HG03095 (cell line): Measurements from ENCODE around the gene PPFIBP1.
"Not testable (repeated sequence)": the region's sequence is repeated elsewhere in the genome, so short reads cannot be mapped to it uniquely, and the experiment has no call there.

ENCODE experiments used
- ATAC-seq: cut with Tn5 transposase; IDR thresholded peaks from one replicate; pipeline ENCODE4 v1.9.1; 2021; ENCODE audit warnings: moderate library complexity; ENCODE audit not compliant: unreplicated experiment

Gene PPFIBP1

DNA sequence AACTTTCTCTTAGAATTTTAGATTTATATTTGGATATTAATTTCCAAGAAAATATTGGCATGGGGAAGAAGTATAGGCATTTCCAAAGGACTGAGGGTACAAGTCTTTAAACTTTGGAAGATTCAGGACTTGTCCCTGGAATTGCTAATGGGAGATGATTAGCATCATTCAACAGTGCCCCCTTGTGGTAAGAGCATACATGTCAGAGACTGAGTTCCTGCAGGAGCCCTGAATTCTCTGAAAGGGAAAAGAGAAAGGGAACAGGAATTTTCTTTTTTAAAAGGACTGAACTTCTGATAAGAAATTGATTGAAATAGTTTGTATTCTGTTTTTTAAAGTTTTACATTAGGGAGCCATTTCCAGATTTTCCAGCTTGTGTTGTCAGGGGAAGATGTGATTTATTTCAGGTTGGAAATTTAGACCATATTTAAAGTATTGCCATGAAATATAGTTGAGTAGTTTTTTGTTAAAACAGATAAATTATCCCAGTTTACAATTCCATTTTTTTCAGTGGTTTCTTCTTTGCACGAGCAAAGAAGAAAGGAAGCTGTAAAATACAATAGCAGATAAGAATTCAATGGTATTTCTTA lies 128.3 kb downstream of the PPFIBP1 start:
- no peak for ATAC-seq

DNA sequence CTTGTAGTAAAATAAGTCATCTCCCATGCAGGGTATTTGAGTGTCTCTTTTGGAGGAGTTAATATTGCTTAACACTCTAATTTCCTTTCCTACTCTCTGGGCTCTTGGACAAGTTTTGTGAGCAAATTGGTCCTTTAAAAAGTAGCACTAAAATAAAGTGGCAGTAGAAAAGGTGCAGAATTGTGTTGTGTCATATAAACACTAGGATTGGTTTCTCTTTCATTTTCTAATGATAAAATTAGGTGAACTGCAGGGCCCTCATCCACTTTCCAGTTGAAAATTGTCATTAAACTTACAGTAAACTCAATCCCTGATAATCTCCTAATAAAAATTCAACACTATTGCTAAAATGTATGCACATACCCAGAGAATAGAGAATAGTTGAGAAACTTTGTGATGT lies 129.7 kb downstream of the PPFIBP1 start:
- no peak for ATAC-seq

DNA sequence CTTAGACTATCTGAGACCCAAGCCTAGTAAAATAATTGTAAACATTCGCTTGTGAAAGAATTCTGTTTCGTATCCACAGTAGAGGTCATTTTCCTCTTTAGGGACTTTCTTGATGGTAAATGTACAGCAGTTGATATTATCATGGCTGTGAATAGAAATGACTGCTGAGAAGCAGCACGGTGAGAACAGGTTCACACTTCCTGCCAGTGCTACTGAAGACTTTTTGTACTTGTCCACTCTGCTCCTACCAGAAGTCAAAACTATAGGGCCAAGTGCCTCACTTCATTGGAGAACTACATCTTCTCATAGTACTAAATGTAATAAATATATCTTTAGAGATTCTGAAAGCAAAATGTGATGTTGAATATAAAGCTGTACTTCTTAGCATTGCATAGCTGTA lies 131.5 kb downstream of the PPFIBP1 start:
- not testable (repeated sequence) for ATAC-seq

DNA sequence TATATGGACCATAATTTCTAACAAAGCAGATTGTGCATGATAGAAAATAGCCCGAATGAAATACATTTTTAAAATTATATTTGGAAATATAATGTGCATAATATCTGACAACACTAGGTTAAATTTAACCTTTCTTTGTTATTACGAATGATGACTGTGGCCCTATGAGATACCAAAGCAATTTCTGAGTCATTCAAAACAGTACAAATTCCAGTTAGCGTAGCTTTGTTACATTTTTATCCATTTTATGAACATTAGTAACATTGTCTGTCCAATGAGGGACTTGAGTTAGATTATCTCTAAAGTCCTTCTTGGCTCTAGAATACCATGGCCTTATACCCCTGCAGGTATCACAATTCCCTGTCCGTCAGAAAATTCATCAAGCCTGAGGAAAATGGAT lies 133.3 kb downstream of the PPFIBP1 start:
- ATAC-seq = no peak

DNA sequence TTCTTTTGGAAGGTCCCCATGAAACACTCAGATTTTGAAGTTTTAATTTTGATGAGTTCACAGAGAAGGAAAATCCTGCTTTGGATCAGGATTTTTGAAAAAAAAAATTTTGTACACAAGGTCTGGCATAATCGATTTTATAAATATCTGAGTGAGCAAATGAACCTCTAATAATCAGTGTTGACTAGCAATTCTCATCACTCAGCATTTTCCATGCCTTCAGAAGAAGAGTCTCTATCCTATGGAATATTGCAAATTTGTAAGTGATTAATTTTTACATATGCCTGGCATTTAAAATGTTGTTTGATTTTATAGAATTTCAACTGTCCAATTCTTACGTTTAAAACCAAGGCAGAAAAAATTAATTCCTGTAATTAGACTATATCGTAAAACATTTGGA lies 141.7 kb downstream of the PPFIBP1 start:
- ATAC-seq = no peak

DNA sequence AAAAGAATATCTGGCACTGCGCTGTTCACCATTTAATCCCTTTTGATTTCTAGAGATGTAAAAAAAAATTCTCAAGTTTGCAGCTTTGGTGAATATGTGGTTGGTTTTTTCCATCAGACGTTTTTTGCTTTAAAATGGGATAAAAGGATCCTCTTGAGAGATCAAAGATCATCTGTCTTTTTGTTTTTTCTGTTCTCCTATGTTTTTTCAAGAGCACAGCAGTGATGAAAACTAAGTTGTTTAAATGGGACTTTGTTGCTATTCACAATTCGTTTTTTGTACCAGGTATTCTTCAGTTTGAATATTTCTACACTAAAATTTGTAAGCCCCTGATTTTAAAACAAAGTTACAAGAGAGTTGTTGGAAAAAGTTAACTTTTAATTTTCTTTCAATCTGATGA lies 142.5 kb downstream of the PPFIBP1 start:
- ATAC-seq = no peak

DNA sequence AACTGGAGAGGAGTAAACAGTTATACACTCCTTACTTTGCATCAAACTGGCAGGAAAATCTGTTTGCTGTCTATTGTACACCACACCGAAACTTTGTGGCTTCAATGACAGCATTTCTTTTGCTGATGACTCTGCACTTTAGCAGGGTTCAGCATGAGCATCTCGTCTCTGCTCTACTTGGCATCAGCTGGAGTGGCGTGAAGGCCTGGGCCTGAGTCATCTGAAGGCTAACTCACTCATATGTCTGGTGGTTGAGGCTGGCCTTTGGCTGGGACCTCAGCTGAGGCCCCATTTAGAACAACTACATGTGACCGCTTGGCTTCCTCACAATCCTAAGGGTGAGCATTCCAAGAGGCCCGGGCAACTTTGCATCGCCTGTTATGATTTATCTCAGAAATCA lies 143.5 kb downstream of the PPFIBP1 start:
- ATAC-seq = no peak

DNA sequence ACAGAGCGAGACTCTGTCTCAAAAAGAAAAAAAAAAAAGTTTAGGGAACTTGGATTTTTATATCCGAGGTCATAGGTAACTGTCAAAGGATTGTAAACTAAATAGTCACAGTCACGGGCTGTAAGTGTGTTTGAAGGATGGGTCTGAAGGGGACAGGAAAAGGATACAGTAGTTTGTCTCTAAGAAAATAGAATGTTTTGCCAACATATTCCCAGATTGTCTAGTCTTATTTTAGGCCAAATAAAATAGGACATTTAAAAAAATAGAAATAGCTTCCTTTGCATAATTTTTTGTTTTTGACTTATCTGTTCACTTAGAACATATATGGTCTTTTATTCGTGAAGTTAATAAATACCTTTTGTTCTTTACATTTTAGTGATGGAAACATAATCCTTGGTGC lies 148.0 kb downstream of the PPFIBP1 start:
- ATAC-seq = no peak

DNA sequence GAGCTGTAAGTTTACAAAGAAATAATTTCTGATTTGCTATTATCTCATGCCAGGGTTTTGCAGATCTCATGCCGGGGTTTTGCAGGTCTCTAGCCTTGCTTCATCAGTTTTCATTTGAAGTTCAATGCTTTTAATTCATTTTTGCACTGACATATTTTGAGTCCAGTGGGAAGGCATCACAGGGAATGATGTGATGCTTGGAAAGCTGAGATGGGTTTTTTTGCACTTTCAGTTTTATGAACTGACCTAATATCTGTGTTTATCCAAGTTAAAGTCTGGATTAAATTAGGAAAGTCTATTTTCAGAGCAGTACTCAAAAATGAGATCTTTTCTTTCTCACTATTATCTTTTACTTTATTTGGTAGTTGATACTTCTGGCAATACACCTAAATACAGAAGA lies 148.6 kb downstream of the PPFIBP1 start:
- no peak for ATAC-seq

DNA sequence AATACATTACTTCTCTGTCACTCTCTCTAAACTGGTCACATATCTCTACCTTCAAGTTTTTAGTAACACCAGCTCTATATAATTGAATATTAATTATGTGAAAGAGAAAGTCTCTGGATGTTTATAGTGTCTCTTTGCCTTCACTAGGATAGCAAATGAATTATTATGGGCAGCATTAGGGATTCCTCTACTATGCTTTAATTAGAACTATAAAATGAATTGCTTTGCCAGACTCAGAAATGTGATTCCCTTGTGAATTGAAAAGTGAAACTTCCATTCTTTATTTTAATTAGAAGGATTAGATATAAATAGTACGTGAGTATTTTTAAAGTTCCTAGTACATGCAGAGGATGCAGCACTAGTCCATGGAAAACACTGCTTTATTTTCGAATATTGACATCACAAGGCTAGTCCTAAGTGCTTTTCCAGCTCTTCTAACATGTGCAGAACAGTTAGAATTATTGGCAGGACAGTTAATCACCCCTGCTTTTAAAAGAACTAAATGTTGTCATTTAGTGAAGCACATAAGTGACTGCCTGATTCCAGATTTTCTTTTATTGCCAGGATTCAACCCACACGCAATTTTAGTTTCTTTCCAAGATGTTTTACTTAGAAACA lies 149.2 kb downstream of the PPFIBP1 start:
- ATAC-seq = no peak

DNA sequence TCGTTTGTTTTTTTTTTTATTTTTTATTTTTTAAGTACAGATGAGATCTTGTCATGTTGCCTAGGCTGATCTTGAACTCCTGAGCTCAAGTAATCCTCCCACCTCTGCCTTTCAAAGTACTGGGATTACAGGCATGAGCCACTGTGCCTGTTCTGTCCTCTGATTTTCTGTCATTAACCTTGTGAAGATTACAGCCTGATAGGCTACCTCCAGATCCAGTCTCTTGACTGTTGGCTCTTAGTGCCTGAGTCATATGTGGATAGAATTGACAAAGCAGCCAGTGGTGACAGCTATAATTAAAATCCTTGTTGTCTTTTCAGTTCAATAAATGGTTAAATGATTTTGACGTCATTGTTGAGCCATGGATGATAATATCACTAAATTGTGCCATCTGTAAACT lies 151.0 kb downstream of the PPFIBP1 start:
- no peak for ATAC-seq

DNA sequence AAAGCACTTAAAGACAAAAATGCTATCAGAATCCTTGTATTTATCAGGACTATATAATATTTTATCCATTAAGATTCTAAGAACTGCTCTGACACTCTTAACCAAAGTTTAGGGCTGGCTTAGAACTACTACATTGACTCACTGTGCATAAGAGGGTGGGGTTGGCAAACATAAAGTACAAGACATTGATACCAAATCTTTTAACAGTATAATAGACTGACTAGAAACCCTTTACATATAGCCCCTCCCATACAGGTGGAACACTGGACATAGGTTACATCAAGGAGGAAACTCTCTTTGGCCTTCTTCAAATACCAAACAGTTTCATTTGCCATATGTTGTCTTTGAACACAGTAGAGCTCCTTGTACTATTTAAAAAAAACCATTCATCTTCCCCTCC lies 156.6 kb downstream of the PPFIBP1 start:
- ATAC-seq = no peak

DNA sequence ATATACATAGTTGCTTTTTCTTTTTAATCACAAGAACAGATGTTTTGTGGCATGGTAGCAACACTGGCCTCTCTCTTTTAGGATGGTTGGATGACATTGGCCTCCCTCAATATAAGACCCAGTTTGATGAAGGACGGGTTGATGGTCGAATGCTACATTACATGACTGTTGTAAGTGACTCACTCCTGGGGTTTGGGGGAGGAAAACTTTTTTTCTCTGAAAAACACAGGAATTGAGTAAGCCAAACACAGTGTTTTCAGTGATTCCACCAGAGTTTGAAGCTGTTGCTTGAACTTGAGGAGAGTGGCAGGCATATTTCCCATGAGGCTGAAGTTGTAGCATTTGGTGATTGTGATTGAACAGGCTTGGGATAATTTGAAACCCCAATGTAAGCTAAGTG lies 158.5 kb downstream of the PPFIBP1 start:
- ATAC-seq = no peak

DNA sequence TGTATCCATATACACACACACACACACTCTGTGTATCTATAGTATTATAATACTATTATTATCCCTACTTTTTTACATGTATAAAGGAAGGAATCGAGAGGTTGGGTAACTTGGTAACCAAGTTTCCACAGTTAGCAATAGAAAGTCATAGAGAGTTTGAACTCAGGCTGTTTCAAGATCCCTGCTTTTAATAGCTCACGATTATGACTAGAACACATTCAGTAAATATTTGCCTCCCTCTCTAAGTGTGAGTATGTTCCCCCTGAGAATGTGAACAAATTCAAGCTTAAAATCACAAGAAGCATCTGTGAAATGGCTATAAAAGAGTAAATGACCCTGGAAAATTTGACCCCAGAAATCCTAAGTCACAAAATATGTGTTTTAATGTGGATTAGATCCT lies 161.3 kb downstream of the PPFIBP1 start:
- ATAC-seq = no peak

DNA sequence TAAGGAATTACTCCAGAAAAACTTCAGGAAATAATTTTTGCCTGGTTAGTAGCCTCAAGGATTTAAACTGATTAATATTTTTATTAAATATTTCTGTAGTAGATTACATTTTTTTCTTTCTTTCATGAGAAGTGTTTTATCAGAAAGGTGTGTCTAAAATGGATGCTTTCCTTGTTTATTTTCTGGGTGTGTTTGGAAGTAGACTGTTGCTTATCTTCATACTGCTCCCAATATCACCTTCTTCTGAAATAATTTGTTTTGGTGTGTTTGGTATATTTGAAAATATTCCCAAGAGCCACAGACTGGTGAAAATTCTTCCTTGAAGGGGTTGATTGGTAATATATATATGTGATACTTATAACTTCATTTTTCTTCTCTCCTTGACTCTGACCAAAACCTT lies 162.1 kb downstream of the PPFIBP1 start:
- no peak for ATAC-seq

DNA sequence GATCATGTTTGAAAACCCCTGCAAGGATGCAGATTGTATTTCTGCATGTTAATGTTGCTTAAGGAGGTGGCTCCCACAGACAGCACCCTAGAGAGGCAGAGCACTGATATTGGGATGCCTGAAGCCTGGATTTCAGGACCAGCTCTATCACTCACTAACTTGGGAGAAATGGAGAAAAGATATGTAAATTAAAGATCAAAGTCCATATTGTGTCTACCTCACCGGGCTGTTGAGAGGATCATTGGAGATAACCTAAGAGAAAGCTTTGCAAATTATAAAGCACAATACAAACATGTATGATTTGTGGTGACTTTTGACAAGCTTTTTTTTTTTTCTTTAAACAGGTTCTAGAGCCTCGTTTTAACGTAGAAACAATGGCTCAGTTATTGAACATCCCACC lies 164.7 kb downstream of the PPFIBP1 start:
- no peak for ATAC-seq

DNA sequence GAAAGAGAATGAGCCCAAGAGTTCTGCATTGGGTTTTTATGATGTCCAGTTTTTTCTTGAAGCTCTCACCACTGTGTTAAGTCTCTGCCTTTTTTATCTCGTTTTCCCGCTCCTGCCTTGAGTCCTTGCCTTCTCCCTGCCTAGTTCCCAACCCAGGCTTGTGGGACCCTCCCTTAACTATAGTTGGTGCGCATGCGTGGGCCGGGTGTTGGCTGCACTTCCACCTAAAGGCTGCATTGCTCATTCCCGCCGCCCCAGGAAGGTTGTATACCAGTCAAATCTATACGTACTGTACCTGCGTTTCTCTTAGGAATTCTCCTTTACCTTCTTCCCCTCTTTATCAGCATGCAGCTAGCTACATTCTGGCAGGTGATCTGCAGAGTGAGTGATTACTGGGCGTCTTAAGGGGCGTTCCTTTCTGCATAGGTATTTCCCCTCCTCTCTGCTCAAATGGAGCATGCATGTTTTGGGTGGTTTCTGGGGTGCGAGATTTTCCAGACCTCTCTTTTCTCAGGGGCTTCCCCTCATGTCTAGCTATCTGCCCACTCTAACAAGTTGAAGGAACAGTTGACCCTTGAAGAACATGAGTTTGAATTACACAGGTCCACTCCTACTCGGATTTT lies 165.7 kb downstream of the PPFIBP1 start:
- no peak for ATAC-seq

DNA sequence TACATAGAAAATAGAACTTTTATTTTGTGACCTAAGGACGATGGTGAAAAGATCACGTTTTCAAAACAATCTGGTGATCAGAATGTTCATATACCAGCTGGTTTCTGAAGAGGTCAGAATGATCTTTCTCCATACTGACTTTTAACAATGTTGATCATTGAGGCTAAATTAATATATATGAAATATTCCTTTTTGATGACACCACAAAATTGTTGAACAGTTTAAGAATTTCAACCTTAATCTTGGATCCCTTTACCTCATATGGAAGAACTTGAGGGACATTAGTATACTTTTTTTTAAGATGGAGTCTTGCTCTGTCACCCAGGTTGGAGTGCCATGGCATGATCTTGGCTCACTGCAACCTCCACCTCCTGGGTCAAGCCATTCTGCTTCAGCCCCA lies 169.4 kb downstream of the PPFIBP1 start:
- no peak for ATAC-seq

DNA sequence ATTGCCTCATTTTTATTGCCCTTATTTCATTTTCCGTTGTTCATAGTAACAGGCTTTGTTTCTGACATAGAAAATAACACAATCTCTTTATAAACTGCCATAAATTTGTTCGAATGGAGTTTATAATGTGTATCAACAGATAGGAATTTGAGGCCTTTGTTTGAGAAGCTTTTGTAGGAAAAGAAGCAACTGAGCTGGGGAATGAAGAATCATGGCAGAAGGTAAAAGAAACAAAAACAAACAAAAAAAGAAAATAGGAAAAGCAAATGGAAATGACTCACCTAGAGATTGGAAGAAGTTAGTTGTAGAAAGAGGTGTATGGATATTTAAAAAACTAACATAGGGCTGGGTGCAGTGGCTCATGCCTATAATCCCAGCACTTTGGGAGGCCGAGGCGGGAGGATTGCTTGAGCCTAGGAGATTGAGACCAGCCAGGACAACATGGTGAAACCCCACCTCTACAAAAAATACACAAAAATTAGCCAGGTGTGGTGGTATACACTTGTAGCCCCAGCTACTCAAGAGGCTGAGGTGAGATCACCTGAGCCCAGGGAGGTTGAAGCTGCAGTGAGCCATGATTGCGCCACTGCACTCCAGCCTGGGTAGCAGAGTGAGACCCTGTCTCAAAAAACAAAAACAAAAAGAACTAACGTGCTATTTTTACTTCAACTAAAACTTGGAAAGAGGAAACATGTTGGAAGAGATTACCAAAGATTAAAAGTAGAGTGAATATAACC lies 171.7 kb downstream of the PPFIBP1 start:
- ATAC-seq = no peak

DNA sequence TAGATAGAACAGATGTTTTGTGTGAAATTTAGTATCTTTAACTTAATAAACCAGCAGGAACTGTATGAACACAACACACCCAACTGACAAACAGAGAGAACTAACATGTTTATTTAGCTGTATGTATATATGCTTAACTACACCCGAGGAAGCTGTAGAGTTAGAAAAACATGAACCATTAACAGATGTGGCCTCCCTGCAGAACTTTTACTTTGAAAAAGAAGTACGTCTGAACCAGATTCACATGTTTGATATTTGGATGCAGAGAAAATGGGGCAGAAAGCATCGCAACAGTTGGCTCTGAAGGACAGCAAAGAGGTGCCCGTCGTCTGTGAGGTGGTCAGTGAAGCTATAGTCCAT lies 172.3 kb downstream of the PPFIBP1 start, which contains the start of gene REP15:
Gene REP15 (plus strand): TSS at position 155 of the 360 bp plus-strand sequence. CDS start 116 bp downstream, at position 271.
- ATAC-seq = no peak

DNA sequence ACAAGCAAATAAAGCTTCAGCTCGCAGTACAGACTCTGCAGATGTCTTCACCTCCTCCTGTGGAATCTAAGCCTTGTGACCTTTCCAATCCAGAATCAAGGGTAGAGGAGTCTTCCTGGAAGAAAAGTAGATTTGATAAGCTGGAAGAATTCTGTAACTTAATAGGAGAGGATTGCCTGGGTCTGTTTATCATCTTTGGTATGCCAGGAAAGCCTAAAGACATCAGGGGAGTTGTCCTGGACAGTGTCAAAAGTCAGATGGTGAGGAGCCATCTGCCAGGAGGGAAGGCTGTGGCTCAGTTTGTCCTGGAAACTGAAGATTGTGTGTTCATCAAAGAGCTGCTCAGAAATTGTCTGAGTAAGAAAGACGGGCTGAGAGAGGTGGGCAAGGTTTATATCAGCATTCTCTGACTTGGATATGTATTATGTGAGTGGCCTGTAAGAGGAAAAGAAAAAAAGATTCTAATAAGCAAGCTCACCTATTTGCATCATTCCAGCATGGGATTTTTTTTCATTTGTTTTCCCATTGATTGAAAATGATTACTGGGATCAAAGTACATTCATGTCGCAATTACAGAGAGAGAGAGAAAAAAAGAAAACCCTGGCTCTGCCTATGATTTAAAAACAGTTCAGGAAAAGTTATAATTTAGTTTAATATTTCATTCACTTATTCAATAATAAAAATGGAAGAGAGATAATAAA lies 173.0 kb downstream of the PPFIBP1 start:
- no peak for ATAC-seq
